GM12878 (cell line): ENCODE data around the gene CLCN7. TPM values are rescaled to one million over a fixed set of nuclear protein-coding genes. Genes with fewer than 3 reads are reported as not detected.
A peak's percentile ranks its signal among the peaks of the same experiment; 100 is the strongest.

Experiments
- ATAC-seq: fragments of 200-7000 bp; cut with Tn5 transposase; 3 replicates; pipeline ENCODE4 v1.9.1; 2020; ENCODE audit warnings: mild to moderate bottlenecking, moderate library complexity
- BruUV-seq: library from RNA; stranded (reverse); fragments of 400-500 nt; replicated peaks from 2 replicates; lab custom pipeline; 2021; lab: Mats Ljungman, UMichigan
- CTCF ChIA-PET: fragments of 300-600 bp; sonication (Branson Sonifier 250); formaldehyde crosslinking; extraction: SDS; loops from one replicate; lab custom pipeline; 2021; ENCODE audit warnings: inconsistent platforms; lab: Yijun Ruan, JAX
- POLR2A ChIA-PET: fragments of 350-600 bp; formaldehyde crosslinking; extraction: SDS; loops from one replicate; lab custom pipeline; 2021; ENCODE audit warnings: inconsistent platforms; lab: Charles Lee
- RAD21 ChIA-PET: fragments of 300-600 bp; sonication (Branson Sonifier 250); formaldehyde crosslinking; loops from one replicate; lab custom pipeline; 2023; ENCODE audit warnings: antibody characterized with exemption; ENCODE audit not compliant: unreplicated experiment; lab: Charles Lee
- SMC1A ChIA-PET: fragments of 300-600 bp; sonication (Branson Sonifier 250); formaldehyde crosslinking; loops from one replicate; lab custom pipeline; 2023; ENCODE audit not compliant: unreplicated experiment, uncharacterized antibody; lab: Charles Lee
- DNase-seq: peaks from one replicate; pipeline ENCODE4 v3.0.0-alpha.2; 2011; ENCODE audit warnings: low read depth, low spot score
- FAIRE-seq: peaks from 3 replicates; lab custom pipeline; 2011; peaks lifted over from hg19 to GRCh38; lab: Jason Lieb, UNC
- H2AFZ ChIP-seq: 2 replicates; pipeline ENCODE4 v1.6.0; 2011; ENCODE audit warnings: low read depth, low read length, control low read depth; ENCODE audit not compliant: control insufficient read depth
- H3K27ac ChIP-seq: 2 replicates; pipeline ENCODE4 v1.5.1; 2011; ENCODE audit warnings: control low read depth; ENCODE audit not compliant: control insufficient read depth, insufficient read depth
- H3K27me3 ChIP-seq, 2 experiments: replicated peaks in 1 of 2; 2 replicates each; pipeline versions ENCODE4 v1.6.0 to v1.6.1; 2011; ENCODE audit warnings: low read length in 1 of 2; ENCODE audit not compliant: control insufficient read depth in 2 of 2, insufficient read depth in 2 of 2
- H3K36me3 ChIP-seq, 2 experiments: 2 replicates each; pipeline ENCODE4 v1.5.1; 2011; ENCODE audit warnings: low read length in 1 of 2; ENCODE audit not compliant: control insufficient read depth in 2 of 2, insufficient read depth in 2 of 2
- H3K4me1 ChIP-seq: 2 replicates; pipeline ENCODE4 v1.6.1; 2011; ENCODE audit warnings: mild to moderate bottlenecking, low read length, moderate library complexity, mixed read lengths; ENCODE audit not compliant: control insufficient read depth, insufficient read depth
- H3K4me2 ChIP-seq: 2 replicates; pipeline ENCODE4 v1.6.0; 2011; ENCODE audit warnings: control low read depth; ENCODE audit not compliant: control insufficient read depth, insufficient read depth
- H3K4me3 ChIP-seq: fragments of 200-600 bp; sonication (generic); 2 replicates; pipeline ENCODE4 v1.5.1; 2016
- H3K79me2 ChIP-seq: 2 replicates; pipeline ENCODE4 v1.6.0; 2011; ENCODE audit warnings: low read length; ENCODE audit not compliant: control insufficient read depth, insufficient read depth
- H3K9ac ChIP-seq: 2 replicates; pipeline ENCODE4 v1.8.0; 2011; ENCODE audit warnings: low read length, control low read depth, mixed read lengths; ENCODE audit not compliant: control insufficient read depth, insufficient read depth
- H3K9me3 ChIP-seq: replicated peaks from 3 replicates; pipeline ENCODE4 v1.5.1; 2011; ENCODE audit warnings: mild to moderate bottlenecking, low read length; ENCODE audit not compliant: control insufficient read depth, insufficient read depth
- H4K20me1 ChIP-seq: 2 replicates; pipeline ENCODE4 v1.6.0; 2011; ENCODE audit not compliant: control insufficient read depth, insufficient read depth
- RAD21 ChIP-seq: IDR thresholded peaks from 2 replicates; pipeline ENCODE4 v1.6.1; 2011; ENCODE audit warnings: mild to moderate bottlenecking, low read depth, low read length, moderate library complexity; ENCODE audit not compliant: insufficient read depth
- STAT1 ChIP-seq: fragments of 450-650 bp; conservative IDR thresholded peaks from 2 replicates; pipeline ENCODE4 v1.6.1; 2014; ENCODE audit warnings: antibody characterized with exemption, mild to moderate bottlenecking
- ZNF592 ChIP-seq: fragments of 450-650 bp; IDR thresholded peaks from 2 replicates; pipeline ENCODE4 v1.6.1; 2017; ENCODE audit warnings: mild to moderate bottlenecking, moderate library complexity
- WGBS: methylation state at CpG from one replicate; pipeline ENCODE4 v1.1.6; 2016; ENCODE audit warnings: low lambda C conversion rate; ENCODE audit not compliant: insufficient replicate concordance, insufficient coverage; ENCODE audit errors: missing lambda C conversion rate; 5-methylcytosine and 5-hydroxymethylcytosine counted together
- in situ Hi-C: fragments of 300-500 bp; cut with MboI; formaldehyde crosslinking; loops from 9 replicates; pipeline ENCODE4 v1.14.3; 2018; ENCODE audit warnings: mixed read lengths
- intact Hi-C: fragments of 100-400 bp; cut with micrococcal nuclease; formaldehyde crosslinking; loops from one replicate; pipeline ENCODE4 v1.14.2; 2022; ENCODE audit not compliant: unreplicated experiment
- polyA plus RNA-seq, 11 experiments: library from polyadenylated mRNA; depleted of rRNA in 4 of 11; unstranded in 6 of 11; stranded (reverse) in 5 of 11; fragments of >200 nt; fragmentation: Nextera tagmentation in 4 of 11; fragmentation: Illumina TruSeq in 1 of 11; extraction: Ambion mirVana in 4 of 11; extraction: Trizol in 1 of 11; gene quantifications; 1 replicate in 1 of 11; 2 replicates in 10 of 11; pipeline versions ENCODE4 v1.2.1 to v1.2.3, GENCODE V29; 2011 to 2016; ENCODE audit warnings: inconsistent platforms in 2 of 11, missing spikeins in 2 of 11, low read depth in 1 of 11
- total RNA-seq, 4 experiments: library from RNA; depleted of rRNA in 3 of 4; stranded (reverse); fragments of >200 nt in 3 of 4; fragmentation: Illumina TruSeq in 1 of 4; extraction: Trizol in 1 of 4; gene quantifications; 2 replicates each; pipeline versions ENCODE4 v1.2.1 to v1.2.3, GENCODE V29; 2013 to 2021

Gene CLCN7
- total and polyA plus RNA-seq, 10 of the 15 experiments (the other 5 are each of a cell fraction or from before 2014, with no cell fraction given), result 0.04 to 62.5 (median 19.9) TPM

GRCh38 chr16:1492082-1492922 is 17.5 kb upstream of the CLCN7 start:
- Histone ChIP-seq H3K27me3 (no peaks in the 10 kb centered on the region), H3K4me1 (peaks cover 6% of the 10 kb centered on the region), H2AFZ (peak overlapping the region; percentile 86)
- no peak for DNase-seq
- TF ChIP-seq RAD21 (no peak), STAT1 (0 out of 2 replicates have a peak, but pooled peaks have one; percentile 43), ZNF592 (no peak)
- TF ChIP-seq, all 136 proteins: peak for 1
- peaks cover 0 to 7% of the 10 kb centered on the region in 2 experiments; a peak in 3 of 4 replicates for H3K36me3 ChIP-seq
- peaks cover 17% of the 10 kb centered on the region for H3K79me2 ChIP-seq
- ChIA-PET POLR2A (interaction anchor here (0.5 to 1.8 kb wide), 5 partner anchors 14 to 228 kb away, joined by 3 to 7 read pairs (median 3); partner anchors contain the start of gene JPT2), SMC1A (interaction anchor here (1.5 kb wide), 1 partner anchor 11 kb away, joined by 4 read pairs; no protein-coding TSS in a partner anchor), CTCF (interaction anchor here (1.0 to 1.8 kb wide), 2 partner anchors 63 to 231 kb away, joined by 3 to 6 read pairs; no protein-coding TSS in a partner anchor), RAD21 (no interaction called here)
- FAIRE-seq (no peak), ATAC-seq (no peak)
- 80% methylated on average over 23 of the region's 23 CpGs for whole genome bisulfite sequencing
- TSS peak; percentile 98 for BruUV-seq
- in situ Hi-C loops, result no loop called here
- peak overlapping the region; percentile 55 for H3K4me3 ChIP-seq
- H3K9me3 ChIP-seq, result no peaks in the 10 kb centered on the region
- H4K20me1 ChIP-seq, result no peaks in the 10 kb centered on the region
- peak overlapping the region; percentile 58 for H3K27ac ChIP-seq
- H3K9ac ChIP-seq, result peak overlapping the region; percentile 67; the same call in 1 of the 2 replicates
- intact Hi-C loops, result no loop called here
- peak overlapping the region; percentile 60 for H3K4me2 ChIP-seq
